Hepatocyte (in vitro differentiated cells): ENCODE data around the gene BCL2.

Experiments
- CTCF ChIP-seq: fragments of 200-600 bp; sonication (generic); IDR thresholded peaks from 2 replicates; pipeline ENCODE4 v1.5.1; 2016; ENCODE audit warnings: antibody characterized with exemption, mild to moderate bottlenecking; ENCODE audit not compliant: poor library complexity
- EZH2 ChIP-seq: fragments of 200-600 bp; sonication (generic); IDR thresholded peaks from 2 replicates; pipeline ENCODE4 v1.6.1; 2016; ENCODE audit warnings: antibody characterized with exemption, mild to moderate bottlenecking, borderline replicate concordance

GRCh38 chr18:63213331-63213900 lies 106.2 kb downstream of the BCL2 start:
- TF ChIP-seq CTCF (no peak), EZH2 (no peak)
